NCI-H446 treated with DMSO at 0.1 percent for 48 hours (cell line): ENCODE data around the gene DNAJC15.

Experiments
- DNase-seq: peaks from one replicate; lab custom pipeline; 2025; lab: John Stamatoyannopoulos, UW

Gene DNAJC15

GRCh38 chr13:43083750-43084149, 60.4 kb downstream of the DNAJC15 start:
- no peak for DNase-seq

- peak; percentile 68 for DNase-seq
Observed at GRCh38 chr13:43085545-43085944, 62.2 kb downstream of the DNAJC15 start.

- peak; percentile 78 for DNase-seq
Observed at GRCh38 chr13:43086181-43086580, 62.8 kb downstream of the DNAJC15 start.

DNA sequence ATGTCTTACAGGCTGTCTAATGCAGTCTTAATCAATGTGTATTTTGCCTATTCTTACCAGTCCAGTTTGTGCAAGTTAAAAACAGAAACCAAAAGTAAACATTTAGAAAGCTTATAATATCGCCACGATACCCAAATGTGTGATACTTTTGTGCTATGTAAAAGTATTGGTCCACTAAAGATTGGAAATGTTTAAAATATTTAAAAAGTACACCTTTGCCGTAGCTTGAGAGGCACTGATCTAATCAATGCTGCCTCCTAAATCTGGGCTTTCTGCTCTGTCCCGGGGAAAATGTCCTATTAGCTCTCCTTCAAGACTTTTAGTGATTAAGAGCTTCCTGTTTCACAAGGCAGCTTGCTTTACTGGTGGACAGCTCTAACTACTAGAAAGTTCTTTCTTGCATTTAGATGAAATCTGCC, 64.7 kb downstream of the DNAJC15 start:
- no peak for DNase-seq

GRCh38 chr13:43089912-43090498, 66.6 kb downstream of the DNAJC15 start:
- no peak for DNase-seq

- no peak for DNase-seq
Observed at GRCh38 chr13:43094901-43095300, 71.5 kb downstream of the DNAJC15 start.

DNA sequence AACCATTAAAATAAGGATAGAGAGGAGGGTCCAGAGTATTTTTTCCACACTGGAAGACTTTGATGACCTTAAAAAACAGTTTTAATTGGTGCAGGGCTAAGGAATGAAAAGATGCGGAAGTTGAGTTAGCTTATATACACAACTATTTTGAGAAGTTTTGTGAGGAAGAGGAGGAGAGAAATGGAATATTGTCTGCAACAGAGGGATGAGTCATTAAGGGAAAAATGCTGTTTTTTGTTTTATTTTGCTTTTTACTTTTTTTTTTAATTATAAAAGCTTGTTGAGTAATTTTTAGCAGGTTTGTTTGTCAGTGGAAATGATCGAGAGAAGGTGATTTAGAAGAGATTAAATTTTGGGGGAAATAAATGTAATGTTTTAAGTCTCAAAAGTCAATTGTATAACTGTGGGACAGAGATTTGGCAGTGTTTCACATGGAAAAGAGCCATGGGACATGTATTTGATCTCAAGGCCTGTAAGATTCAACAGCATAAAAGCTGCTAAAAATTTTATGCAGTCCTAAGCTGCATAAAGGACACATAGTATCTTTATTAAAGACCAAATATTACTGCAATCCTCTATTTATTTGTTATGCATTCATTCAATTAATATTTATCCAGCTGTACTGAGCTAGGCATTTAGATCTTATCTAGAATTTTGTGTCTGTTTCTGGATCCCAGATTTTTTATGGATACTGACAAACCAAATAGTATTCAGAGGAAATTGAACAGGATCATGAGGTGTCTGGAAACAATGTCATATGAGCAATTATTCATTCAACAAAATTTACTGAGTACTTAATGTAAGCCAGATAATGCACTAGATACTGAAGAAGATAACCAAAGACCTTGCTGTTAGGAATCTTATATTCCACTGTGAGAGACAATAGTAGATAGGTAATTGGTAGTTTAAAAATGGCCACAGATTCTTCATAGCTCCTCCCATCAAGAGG, 72.7 kb downstream of the DNAJC15 start:
- DNase-seq: no peak

DNA sequence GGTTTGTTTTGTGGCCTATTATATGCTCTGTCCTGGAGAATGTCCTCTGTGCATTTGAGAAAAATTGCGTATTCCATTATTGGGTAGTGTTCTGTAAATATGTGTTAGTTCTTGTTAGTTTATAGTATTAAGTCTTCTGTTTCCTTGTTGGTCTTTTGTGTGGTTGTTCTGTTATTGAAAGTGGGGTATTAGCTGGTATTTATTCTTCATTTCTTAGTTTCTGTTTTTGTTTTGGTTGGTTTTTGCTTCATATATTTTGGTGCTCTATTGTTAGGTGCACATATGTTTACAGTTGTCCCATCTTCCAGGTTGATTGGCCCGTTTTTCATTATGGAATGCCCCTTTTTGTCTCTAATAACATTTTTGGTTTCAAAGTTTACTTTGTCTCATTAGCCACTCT, 77.3 kb downstream of the DNAJC15 start:
- no peak for DNase-seq

DNA sequence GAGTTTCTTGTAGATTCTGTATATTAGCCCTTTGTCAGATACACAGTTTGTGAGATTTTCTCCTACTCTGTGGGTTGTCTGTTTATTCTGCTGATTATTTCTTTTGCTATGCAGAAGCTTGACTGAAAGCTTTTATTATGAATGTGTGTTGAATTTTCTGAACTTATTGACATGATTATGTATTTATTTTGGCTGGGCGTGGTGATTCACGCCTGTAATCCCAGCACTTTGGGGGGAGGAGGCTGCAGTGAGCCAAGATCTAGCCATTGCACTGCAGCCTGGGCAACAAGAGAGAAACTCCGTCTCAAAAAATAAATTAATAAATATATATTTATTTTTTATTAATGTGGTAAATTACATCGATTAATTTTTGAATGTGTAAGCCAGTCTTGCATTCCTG, 78.9 kb downstream of the DNAJC15 start:
- no peak for DNase-seq

DNA sequence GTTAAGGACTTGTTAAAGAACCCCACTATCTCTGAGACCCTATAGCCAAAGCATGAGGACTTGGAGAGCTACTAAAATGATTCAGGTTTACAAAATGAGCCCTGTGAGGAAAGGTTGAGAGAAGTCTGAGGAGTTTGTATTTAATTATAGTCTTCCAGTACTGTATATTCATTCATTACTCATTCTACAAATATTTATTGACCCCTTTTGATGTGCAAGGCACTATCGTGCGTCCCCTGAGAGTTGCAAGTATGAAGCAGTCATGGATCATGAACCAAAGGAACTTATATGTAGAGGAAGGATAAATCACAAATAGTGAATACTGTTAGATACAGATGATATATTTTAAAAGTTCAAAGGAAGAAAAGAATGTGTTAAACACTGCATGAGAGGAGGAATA, 84.4 kb downstream of the DNAJC15 start:
- DNase-seq: no peak

DNA sequence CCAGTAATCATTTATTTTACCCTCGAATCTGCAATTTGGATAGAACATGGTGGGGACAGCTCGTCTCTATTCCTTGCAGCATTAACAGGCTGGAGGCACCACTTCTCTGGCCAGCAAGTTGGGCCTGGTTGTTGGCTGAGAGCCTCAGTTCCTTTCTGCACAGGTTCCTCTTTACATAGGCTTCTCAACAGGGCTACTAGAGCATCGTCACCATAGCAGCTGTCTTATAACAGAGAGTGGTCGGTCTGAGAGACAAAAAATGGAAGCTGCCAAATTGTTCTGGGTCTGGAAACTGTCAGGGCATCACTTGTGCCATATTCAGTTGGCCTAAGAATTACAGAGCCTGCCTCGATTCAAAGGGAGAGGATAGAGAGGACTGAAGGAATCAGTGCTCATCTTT, 86.7 kb downstream of the DNAJC15 start:
- peak; percentile 79 for DNase-seq

- no peak for DNase-seq
Observed at GRCh38 chr13:43110658-43111057, 87.3 kb downstream of the DNAJC15 start.

GRCh38 chr13:43111559-43112400, 88.4 kb downstream of the DNAJC15 start:
- DNase-seq: peak; percentile 32

DNA sequence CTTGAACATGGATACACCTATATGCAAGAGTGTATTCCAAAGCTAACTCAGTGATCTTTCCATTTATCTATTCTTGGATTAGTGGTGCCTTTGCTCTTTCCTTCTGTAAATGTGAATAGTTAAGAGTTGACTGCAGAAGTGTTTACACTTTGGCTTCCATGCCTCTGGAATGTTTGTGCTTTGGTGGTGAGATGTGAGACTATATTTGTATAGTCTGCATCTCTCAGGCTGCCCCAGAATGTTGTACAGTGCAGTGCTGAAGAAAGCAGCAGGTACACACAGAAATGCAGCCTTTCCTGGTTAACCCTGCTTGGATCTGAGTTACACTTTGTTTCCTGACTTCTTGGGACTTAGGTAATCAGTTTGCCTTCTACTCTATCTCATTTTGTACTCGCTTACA, 90.2 kb downstream of the DNAJC15 start:
- DNase-seq: no peak

DNA sequence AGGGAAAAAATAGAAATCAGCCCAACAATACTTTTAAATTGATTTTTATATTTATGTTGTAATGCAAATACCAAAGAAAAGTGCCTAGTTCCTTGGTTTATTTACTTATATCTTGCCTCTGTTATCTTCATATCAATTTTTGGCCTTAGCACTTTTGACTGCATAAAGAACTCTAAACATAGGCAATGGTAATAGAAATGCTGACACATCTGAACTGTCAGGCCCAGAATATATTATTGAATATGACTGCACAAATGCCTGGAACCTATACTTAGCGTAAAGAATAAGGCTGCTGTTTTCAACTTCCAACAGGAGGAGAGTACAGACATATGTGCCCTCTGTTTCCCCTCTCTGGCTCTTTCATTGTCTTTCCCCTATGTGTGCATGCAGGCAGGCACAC, 91.1 kb downstream of the DNAJC15 start:
- DNase-seq: no peak

- DNase-seq: no peak
Observed at GRCh38 chr13:43115141-43115540, 91.8 kb downstream of the DNAJC15 start.

- no peak for DNase-seq
Observed at GRCh38 chr13:43116242-43116641, 92.9 kb downstream of the DNAJC15 start.

DNA sequence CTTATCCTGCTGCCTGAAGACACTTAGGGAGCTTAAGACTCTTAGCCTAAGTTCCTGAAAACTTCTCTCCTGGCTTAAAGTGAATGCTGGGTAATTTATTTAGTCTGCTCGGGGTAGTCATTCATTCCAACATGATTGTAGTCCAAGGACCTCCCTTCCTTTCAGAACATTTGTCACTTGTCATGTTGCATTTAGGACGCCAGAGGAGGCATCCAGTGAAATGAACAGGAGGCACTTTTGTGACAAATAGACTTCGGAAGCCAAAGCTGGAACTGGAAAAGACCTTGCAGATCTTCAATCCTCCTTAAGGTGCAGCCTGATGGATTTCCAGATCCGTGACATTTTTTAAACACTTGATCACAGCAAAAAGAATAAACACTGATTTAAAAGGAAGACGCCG, 95.1 kb downstream of the DNAJC15 start:
- DNase-seq: no peak

DNA sequence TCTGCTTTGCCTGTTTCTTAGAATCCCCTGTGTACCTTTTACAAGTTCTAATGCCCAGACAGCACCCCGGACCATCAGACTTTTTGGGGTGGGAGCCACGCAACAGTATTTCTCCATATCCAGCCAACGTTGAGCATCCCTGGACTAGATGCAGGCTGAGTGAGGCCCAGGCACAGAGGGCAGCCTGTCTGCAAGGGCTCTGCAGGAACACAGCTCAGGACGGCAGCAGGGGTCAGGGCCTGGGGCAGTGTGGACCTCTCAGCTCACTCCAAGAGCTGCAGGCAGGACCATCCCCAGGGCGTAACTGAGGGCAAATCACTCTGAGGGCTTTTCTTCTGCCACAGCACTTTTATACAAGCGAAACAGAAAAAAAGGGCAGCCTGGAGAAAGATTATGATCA, 95.8 kb downstream of the DNAJC15 start:
- DNase-seq: no peak

GRCh38 chr13:43122791-43123190, 99.4 kb downstream of the DNAJC15 start:
- peak; percentile 92 for DNase-seq

DNA sequence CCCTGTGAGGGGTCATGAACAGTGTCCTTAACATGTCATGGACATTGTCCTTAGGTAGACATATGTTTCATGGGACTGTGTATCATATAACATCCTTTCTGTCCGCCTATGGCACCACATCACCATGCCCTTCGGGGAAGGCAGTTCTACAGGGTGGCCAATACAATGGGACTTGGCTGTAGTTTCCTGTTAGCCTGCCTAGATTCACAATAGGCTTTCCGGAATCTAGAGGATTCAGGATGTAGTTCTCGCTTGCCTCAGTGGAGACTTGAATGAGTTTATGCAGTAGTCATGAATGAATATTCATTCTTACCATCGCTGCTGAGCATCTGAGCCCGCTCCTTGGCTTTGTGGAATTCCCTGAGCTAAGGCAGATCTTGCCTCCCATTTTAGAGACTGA, 100.5 kb downstream of the DNAJC15 start:
- no peak for DNase-seq

DNA sequence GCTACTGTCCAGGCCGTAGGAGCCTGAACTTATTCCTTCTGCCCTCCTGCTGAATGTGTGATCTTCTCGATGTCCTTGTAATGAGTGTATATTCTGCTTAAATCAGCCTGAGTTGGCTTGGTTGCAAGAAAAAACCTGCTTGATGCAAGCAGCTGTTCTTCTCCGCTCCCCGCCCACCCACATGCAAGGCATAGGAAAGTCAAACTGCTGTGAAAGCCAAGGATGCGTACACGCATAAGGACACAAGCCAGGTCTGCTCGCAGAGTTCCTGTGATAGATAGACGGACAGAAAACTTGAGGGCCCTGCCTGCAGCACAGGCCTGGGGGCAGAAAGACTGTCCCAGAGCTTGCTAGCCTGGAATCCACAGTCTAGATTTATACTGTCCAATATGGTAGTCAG, 101.1 kb downstream of the DNAJC15 start:
- no peak for DNase-seq

GRCh38 chr13:43126420-43126819, 103.0 kb downstream of the DNAJC15 start:
- DNase-seq: no peak
